Right lobe of liver (tissue), 6 donors: ENCODE data around the gene CACNA2D1. TPM values are rescaled to one million over a fixed set of nuclear protein-coding genes. Genes with fewer than 3 reads are reported as not detected.

Experiments
- ATAC-seq, 4 donors: fragments of 200-7000 bp; cut with Tn5 transposase; one replicate each; pipeline ENCODE4 v1.9.1; 2020; ENCODE audit warnings: mild to moderate bottlenecking in 4 of 4, moderate library complexity in 4 of 4
- DNase-seq, 3 donors: peaks; one replicate each; pipeline ENCODE4 v3.0.0-alpha.2; 2020
- H3K27ac ChIP-seq, 3 donors: fragments of 200-600 bp; one replicate each; pipeline ENCODE4 v1.8.0; 2022
- H3K27me3 ChIP-seq, 2 donors: fragments of 200-600 bp; one replicate each; pipeline ENCODE4 v1.8.0; 2022
- H3K36me3 ChIP-seq, 4 donors: fragments of 200-600 bp; sonication (generic) in 1 of 4; one replicate each; pipeline versions ENCODE4 v1.5.1 to v1.8.0; 2017 to 2022; ENCODE audit warnings: control low read depth in 1 of 4
- H3K4me1 ChIP-seq, 4 donors: fragments of 200-600 bp; sonication (generic) in 1 of 4; one replicate each; pipeline versions ENCODE4 v1.5.1 to v1.8.0; 2017 to 2022; ENCODE audit warnings: control low read depth in 1 of 4
- H3K4me3 ChIP-seq, 3 donors: fragments of 200-600 bp; one replicate each; pipeline ENCODE4 v1.8.0; 2022
- H3K9me3 ChIP-seq, 4 donors: fragments of 200-600 bp; sonication (generic) in 1 of 4; one replicate each; pipeline versions ENCODE4 v1.5.1 to v1.8.0; 2017 to 2022; ENCODE audit warnings: control low read depth in 1 of 4
- POLR2A ChIP-seq: fragments of 450-650 bp; IDR thresholded peaks from one replicate; pipeline ENCODE4 v1.6.1; 2017; ENCODE audit warnings: antibody characterized with exemption, mild to moderate bottlenecking
- WGBS: methylation state at CpG from one replicate; pipeline ENCODE4 v1.1.6; 2018; ENCODE audit warnings: low coverage, low lambda C conversion rate; ENCODE audit not compliant: insufficient coverage; ENCODE audit errors: missing lambda C conversion rate; 5-methylcytosine and 5-hydroxymethylcytosine counted together
- intact Hi-C, 2 donors: fragments of 100-400 bp; cut with DNase I; formaldehyde crosslinking; loops; one replicate each; pipeline versions ENCODE4 v1.11.2 to v1.14.1; 2022
- total RNA-seq, 6 experiments: library from RNA; depleted of rRNA in 2 of 6; stranded (reverse); fragments of >200 nt in 2 of 6; fragmentation: NEBNext Ultra II Directional in 3 of 6; extraction: Animal tissue kit (Norgen Biotek cat#: 25700) in 3 of 6; gene quantifications; one replicate each; pipeline versions ENCODE4 v1.1.0 to v1.2.4, GENCODE V29; 2016 to 2023
- TF ChIP-seq, protein P1 (sequence below), 4 donors: fragments of 200-600 bp in 3 of 4; fragments of 450-650 bp in 1 of 4; IDR thresholded peaks; one replicate each; pipeline versions ENCODE4 v1.5.1 to v1.8.0; 2016 to 2022; ENCODE audit warnings: antibody characterized with exemption in 4 of 4, mild to moderate bottlenecking in 2 of 4
- donor health status: DM: no; HTN: yes; CAD: no.
- donor health status: DM: no; HTN: no; CAD: no.
- donor health status: DM: no; HTN: no; CAD: no.
- donor health status: DM: no; HTN: yes; CAD: no.
- donor health status: DM: no; HTN: yes; CAD: no.

The CACNA2D1 gene
- total RNA-seq, 6 experiments from 2014 or later = 1.3 to 6.0 (median 2.2) TPM

GRCh38 chr7:82051601-82052000 is 392.0 kb downstream of the CACNA2D1 start:
- no peak for DNase-seq
- H3K36me3 ChIP-seq = no peaks in the 10 kb centered on the region
- no peak for ATAC-seq
- TF ChIP-seq POLR2A = no peak
- TF ChIP-seq, protein P1, sequence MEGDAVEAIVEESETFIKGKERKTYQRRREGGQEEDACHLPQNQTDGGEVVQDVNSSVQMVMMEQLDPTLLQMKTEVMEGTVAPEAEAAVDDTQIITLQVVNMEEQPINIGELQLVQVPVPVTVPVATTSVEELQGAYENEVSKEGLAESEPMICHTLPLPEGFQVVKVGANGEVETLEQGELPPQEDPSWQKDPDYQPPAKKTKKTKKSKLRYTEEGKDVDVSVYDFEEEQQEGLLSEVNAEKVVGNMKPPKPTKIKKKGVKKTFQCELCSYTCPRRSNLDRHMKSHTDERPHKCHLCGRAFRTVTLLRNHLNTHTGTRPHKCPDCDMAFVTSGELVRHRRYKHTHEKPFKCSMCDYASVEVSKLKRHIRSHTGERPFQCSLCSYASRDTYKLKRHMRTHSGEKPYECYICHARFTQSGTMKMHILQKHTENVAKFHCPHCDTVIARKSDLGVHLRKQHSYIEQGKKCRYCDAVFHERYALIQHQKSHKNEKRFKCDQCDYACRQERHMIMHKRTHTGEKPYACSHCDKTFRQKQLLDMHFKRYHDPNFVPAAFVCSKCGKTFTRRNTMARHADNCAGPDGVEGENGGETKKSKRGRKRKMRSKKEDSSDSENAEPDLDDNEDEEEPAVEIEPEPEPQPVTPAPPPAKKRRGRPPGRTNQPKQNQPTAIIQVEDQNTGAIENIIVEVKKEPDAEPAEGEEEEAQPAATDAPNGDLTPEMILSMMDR (IDR thresholded peaks at IDR 0.05) = no peak
- H3K4me3 ChIP-seq = no peak overlapping the region
- H3K27me3 ChIP-seq = no peaks in the 10 kb centered on the region
- no peaks in the 10 kb centered on the region for H3K9me3 ChIP-seq
- no peak overlapping the region for H3K27ac ChIP-seq
- H3K4me1 ChIP-seq = no peaks in the 10 kb centered on the region
- WGBS = 28% methylated on average over 2 of the region's 2 CpGs
- intact Hi-C loops = no loop called here

GRCh38 chr7:82050792-82051191 is 392.8 kb downstream of the CACNA2D1 start:
- no peak for TF ChIP-seq POLR2A
- TF ChIP-seq, protein P1 (IDR thresholded peaks at IDR 0.05) = no peak
- ATAC-seq (no peak), DNase-seq (no peak)
- H3K4me3 ChIP-seq = no peak overlapping the region
- H3K9me3 ChIP-seq = no peaks in the 10 kb centered on the region
- H3K4me1 ChIP-seq = no peaks in the 10 kb centered on the region
- no peaks in the 10 kb centered on the region for H3K27me3 ChIP-seq
- no peak overlapping the region for H3K27ac ChIP-seq
- intact Hi-C loops = no loop called here
- no peaks in the 10 kb centered on the region for H3K36me3 ChIP-seq
- 75% methylated on average over 4 of the region's 4 CpGs for WGBS

- DNase-seq = no peak
- Histone ChIP-seq H3K27ac (no peak overlapping the region), H3K4me1 (no peaks in the 10 kb centered on the region), H3K36me3 (no peaks in the 10 kb centered on the region), H3K4me3 (no peak overlapping the region), H3K27me3 (no peaks in the 10 kb centered on the region), H3K9me3 (no peaks in the 10 kb centered on the region)
- TF ChIP-seq, protein P1 (IDR thresholded peaks at IDR 0.05) = no peak
- no peak for TF ChIP-seq POLR2A
- 44% methylated on average over 1 of the region's 1 CpG for WGBS
- intact Hi-C loops = no loop called here
- no peak for ATAC-seq
These were observed 393.6 kb downstream of the CACNA2D1 start for GRCh38 chr7:82049891-82050533.

GRCh38 chr7:82049442-82049841 is 394.1 kb downstream of the CACNA2D1 start:
- Histone ChIP-seq H3K27ac (no peak overlapping the region), H3K9me3 (no peaks in the 10 kb centered on the region), H3K4me1 (no peaks in the 10 kb centered on the region), H3K4me3 (no peak overlapping the region), H3K36me3 (no peaks in the 10 kb centered on the region), H3K27me3 (no peaks in the 10 kb centered on the region)
- WGBS = 54% methylated on average over 5 of the region's 5 CpGs
- intact Hi-C loops = no loop called here
- TF ChIP-seq, protein P1 (IDR thresholded peaks at IDR 0.05) = no peak
- TF ChIP-seq POLR2A = no peak
- DNase-seq (no peak), ATAC-seq (no peak)
